Suppressor macrophage (primary cell): ENCODE results near the gene TMEM39B.
"Not testable (repeated sequence)": the region's sequence is repeated elsewhere in the genome, so short reads cannot be mapped to it uniquely, and the experiment has no call there.

Experiments
- DNase-seq, 4 experiments: peaks; one replicate each; pipeline ENCODE4 v3.0.0-alpha.2; 2020 to 2022

TMEM39B gene

GRCh38 chr1:32071758-32072621 lies 749 bp upstream of the TMEM39B start:
- no peak for DNase-seq

- no peak for DNase-seq
These were observed 825 bp downstream of the TMEM39B start for GRCh38 chr1:32073299-32074229.

DNA sequence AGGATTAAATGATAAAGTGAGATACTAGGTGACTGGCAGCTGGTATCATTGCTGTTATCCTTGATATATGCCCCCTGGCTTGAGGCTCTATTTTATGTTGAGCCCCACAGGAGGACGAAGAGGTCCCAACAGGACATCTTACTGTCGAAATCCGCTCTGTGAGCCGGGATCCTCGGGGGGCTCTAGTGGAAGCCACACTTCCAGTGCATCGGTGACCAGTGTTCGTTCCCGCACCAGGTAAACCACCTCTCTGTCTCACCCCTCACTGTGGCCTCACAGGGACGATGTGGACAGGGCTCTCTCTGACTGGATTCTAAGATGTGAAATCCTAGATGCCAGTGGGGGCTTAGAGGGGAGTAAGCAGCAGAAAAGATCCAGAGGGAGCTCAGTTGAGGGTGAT lies 2.1 kb downstream of the TMEM39B start:
- no peak for DNase-seq

- no peak for DNase-seq
These were observed 4.7 kb downstream of the TMEM39B start for GRCh38 chr1:32077451-32077850.

DNA sequence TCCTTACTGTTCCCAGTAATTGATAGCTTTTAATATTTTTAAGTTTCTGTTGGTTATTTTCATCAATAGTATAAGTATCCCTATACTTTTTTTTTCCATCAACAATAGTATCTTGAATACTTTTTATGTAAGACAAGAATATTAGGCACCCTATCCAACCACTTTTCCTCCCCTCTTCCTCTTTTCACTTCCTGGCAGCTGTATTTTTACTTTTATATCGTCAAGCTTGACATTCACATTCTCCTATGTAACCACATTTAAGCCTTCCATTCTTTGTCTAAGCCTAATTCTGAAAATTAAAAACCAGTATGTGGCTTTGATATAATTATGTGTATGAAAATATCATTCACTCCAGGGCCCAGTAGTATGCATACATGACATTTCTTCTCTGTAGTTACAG lies 9.3 kb downstream of the TMEM39B start:
- peak in 2 of 4 experiments; percentile 19 to 40 for DNase-seq

DNA sequence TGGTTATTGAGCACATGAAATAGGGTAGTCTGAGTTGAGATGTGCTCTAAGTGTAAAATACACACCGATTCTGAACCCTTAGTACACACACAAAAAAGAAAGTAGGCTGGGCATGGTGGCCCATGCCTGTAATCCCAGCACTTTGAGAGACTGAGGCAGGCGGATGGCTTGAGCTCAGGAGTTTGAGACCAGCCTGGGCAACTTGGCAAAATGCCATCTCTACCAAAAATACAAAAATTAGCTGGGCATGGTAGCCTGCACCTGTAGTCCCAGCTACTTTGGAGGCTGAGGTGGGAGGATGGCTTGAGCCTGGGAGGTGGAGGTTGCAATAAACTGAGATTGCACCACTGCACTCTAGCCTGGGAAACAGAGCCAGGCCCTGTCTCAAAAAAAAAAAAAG lies 13.6 kb downstream of the TMEM39B start:
- DNase-seq = not testable (repeated sequence)

- no peak for DNase-seq
These were observed 18.4 kb downstream of the TMEM39B start for GRCh38 chr1:32091176-32091575.

GRCh38 chr1:32091591-32091990 lies 18.9 kb downstream of the TMEM39B start:
- no peak for DNase-seq

GRCh38 chr1:32094746-32095521 lies 22.2 kb downstream of the TMEM39B start:
- DNase-seq = no peak

DNA sequence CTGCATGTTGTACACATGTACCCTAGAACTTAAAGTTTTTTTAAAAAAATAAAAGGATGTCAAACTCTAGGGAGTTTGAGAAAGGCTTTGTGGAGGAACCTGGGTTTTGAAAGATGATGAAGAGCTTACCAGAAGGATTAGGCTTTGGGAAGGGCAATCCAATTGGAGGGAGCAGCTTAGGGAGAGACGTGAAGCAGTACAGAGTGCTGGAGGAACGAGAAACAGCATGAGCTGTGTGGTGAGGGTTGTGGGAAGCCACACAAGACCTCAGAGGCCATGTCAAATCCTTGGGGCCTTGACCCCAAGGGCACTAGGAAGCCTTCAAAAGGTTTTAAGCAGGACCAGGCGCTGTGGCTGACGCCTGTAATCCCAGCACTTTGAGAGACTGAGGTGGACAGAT lies 26.7 kb downstream of the TMEM39B start:
- DNase-seq = no peak

GRCh38 chr1:32100359-32100758 lies 27.6 kb downstream of the TMEM39B start:
- DNase-seq = peak in 2 of 4 experiments; percentile 19

GRCh38 chr1:32100807-32101708 lies 28.3 kb downstream of the TMEM39B start:
- DNase-seq = no peak

GRCh38 chr1:32104127-32104526 lies 31.4 kb downstream of the TMEM39B start:
- DNase-seq = no peak

GRCh38 chr1:32105338-32105737 lies 32.6 kb downstream of the TMEM39B start:
- DNase-seq = no peak

- DNase-seq = peak in 3 of 4 experiments; percentile 14 to 45 (median 43)
These were observed 34.0 kb downstream of the TMEM39B start for GRCh38 chr1:32106663-32107275.

DNA sequence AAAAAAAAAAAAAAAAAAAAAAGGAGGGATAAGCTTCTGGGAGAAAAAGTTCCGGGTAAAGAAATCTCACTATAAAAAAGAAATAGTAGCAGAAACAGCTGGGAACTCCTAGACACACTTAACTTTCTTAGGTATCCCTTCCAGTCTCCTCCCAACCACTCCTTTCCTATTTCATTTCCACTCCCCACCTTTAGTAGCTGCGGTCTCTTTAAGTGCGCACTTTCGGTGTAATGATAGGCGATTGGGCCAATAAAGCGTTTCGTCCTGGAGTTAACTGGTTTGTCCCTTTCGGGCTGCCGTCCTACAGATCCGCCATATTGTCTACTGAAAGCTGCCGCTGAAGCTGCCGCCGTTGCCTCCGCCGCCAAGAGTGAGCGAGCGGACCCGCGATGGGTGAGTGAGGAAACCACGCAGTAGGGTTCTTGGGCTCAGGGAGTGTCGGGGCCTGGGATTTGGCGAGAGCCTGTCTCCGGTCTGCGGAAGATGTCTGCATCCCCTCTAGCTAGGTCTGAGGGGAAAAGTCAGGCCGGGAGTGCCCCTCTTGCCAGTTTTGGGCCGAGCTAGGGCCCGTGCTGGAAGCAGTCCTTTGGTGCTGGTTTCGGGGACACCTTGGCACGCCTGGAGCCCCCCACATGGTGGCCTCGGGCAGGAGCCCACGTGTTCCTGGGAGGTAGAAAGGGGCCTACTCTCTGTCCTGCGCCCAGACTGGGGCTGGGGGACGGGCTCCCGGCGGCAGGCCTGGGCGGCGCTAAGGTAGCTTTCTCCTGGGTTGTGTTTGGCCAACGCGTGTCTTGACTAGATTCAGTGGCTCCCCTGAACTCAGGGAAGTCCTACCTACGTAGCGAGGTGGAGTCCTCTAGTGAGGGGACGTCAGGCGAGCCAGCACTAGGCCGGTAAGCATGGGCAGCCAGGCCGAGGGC lies 35.3 kb downstream of the TMEM39B start, which contains the start of gene KPNA6:
TSS of gene KPNA6 (plus strand) at position 315 of the 920 bp plus-strand sequence. CDS start at position 390, 75 bp downstream.
- DNase-seq = peak; percentile 93 to 95 (median 94)

- DNase-seq = no peak
These were observed 38.4 kb downstream of the TMEM39B start for GRCh38 chr1:32111040-32111623.

- DNase-seq = no peak
These were observed 39.0 kb downstream of the TMEM39B start for GRCh38 chr1:32111789-32112188.

- no peak for DNase-seq
These were observed 40.2 kb downstream of the TMEM39B start for GRCh38 chr1:32112806-32113375.
